ENCODE results near the gene A1BG.

Gene A1BG

DNA sequence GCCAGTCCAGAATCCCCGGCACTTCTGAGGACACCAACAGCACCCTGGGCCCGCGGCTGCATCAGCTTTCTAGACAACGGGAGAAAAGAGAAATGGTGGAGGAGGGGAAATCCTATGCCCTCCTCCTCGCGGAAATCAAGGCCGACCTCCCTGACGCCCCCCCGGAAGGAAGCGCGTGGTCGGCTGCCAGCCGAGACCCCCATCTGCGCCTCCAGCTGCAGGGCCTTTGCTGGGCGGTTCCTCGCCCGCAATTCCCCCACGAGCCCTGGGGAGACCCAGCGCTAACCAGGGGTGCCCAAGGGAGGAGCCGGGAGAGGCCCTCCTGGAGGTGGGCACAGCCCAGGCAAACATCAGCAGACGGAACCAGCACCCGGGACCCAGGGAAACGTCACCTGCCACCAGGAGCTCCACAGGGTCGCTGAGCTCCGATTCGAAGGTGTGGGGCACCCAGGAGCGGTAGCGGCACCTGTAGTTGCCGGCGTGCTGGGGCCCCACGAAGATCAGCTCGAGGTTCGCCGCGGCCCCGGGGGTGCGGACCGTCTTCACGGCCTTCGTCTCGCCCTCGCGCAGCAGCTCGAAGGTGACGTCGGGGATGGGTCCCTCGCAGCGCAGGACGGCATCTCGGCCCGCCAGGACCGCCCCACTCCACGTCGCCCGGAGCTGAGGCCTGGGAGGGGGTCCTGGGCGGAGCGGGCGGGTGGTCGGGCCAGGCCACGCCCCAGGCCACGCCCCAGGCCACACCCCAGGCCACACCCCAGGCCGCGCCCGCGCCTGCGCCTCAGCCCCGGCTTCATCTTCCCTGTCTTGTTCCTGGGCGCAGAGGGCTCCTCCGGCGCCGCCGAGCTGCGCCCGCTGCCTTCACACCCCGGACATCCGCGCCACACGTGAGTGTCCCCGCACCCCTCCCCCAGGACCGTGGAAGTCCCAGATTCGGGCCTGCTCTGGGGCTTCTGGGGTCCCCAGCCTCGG is 6.0 kb downstream of the A1BG start:
- DNase-seq (peak; percentile 75), ATAC-seq (replicated peaks) (peak; percentile 91 to 95)
- no peaks in the 10 kb centered on the region for H3K27me3 Mint-ChIP-seq
- H3K4me3 Mint-ChIP-seq: peak overlapping the region; percentile 91 to 99
- no peaks in the 10 kb centered on the region for H3K9me3 Mint-ChIP-seq
- peaks cover 34 to 35% of the 10 kb centered on the region in 2 donors for H3K36me3 Mint-ChIP-seq
- peak overlapping the region; percentile 96 for H3K27ac Mint-ChIP-seq
- H3K4me1 Mint-ChIP-seq: peaks cover 19 to 43% of the 10 kb centered on the region in 2 donors

DNA sequence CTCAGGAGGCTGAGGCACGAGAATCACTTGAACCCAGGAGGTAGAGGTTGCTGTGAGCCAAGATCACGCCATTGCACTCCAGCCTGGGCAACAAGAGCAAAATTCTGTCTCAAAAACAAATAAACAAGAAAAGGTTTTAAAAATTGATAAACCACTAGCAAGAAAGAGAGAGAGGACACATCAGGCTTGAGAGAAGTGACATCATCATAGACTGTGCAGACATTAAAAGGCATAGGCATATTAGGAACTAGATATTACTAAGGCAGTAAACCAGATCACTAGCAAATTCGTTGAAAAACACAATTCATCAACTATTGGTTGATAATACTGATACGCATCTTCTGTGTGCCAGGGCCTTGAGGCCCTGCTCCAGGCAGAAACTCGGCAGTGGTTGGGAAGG is 7.7 kb downstream of the A1BG start:
- ATAC-seq (replicated peaks) (no peak), DNase-seq (no peak)
- peaks cover 20 to 28% of the 10 kb centered on the region in 2 donors for H3K4me1 Mint-ChIP-seq
- H3K27ac Mint-ChIP-seq: no peak overlapping the region
- peak overlapping the region; percentile 91 to 99 for H3K4me3 Mint-ChIP-seq
- peaks cover 30 to 35% of the 10 kb centered on the region in 2 donors for H3K36me3 Mint-ChIP-seq
- H3K9me3 Mint-ChIP-seq: no peaks in the 10 kb centered on the region
- H3K27me3 Mint-ChIP-seq: no peaks in the 10 kb centered on the region

DNA sequence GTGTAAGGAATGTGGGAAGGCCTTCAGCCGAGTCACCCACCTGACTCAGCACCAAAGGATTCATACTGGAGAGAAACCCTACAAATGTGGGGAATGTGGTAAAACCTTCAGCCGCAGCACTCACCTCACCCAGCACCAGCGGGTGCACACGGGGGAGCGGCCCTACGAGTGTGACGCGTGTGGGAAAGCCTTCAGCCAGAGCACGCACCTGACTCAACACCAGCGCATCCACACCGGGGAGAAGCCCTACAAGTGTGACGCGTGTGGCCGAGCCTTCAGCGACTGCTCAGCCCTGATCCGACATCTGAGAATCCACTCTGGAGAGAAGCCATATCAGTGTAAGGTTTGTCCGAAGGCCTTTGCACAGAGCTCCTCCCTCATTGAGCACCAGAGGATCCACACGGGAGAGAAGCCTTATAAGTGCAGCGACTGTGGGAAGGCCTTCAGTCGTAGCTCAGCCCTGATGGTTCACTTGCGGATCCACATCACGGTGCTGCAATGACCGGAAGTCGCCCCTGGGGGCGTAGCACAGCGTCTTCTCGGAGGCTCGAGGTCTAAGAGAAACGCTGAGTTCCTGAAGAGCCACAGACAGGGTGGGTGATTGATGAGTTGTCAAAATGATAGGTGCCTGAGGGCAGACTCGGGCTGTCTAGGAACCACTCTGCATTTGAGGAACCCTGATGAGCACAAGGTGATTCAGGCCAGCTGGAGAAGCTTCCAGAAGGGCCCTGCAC is 14.3 kb downstream of the A1BG start:
- DNase-seq (no peak), ATAC-seq (replicated peaks) (no peak)
- Mint-ChIP-seq H3K27ac (no peak overlapping the region), H3K4me3 (no peak overlapping the region), H3K27me3 (no peaks in the 10 kb centered on the region), H3K9me3 (peaks cover 0 to 3% of the 10 kb centered on the region in 2 donors), H3K36me3 (peaks cover 53 to 74% of the 10 kb centered on the region in 2 donors), H3K4me1 (peaks cover 7 to 9% of the 10 kb centered on the region in 2 donors)

DNA sequence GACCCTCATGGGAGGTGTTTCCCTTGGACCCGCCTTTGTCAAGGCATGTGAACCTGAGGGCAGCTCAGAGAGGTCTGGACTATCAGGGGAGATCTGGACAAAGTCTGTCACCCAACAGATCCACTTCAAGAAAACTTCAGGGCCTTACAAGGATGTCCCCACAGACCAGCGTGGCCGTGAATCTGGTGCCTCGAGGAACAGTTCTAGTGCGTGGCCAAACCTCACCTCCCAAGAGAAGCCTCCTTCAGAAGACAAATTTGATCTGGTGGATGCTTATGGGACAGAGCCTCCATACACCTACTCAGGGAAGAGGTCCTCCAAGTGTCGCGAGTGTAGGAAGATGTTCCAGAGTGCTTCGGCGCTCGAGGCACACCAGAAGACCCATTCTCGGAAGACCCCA is 15.0 kb downstream of the A1BG start:
- H3K27ac Mint-ChIP-seq: no peak overlapping the region
- H3K36me3 Mint-ChIP-seq: peaks cover 50 to 72% of the 10 kb centered on the region in 2 donors
- H3K27me3 Mint-ChIP-seq: no peaks in the 10 kb centered on the region
- no peak for DNase-seq
- H3K4me1 Mint-ChIP-seq: peaks cover 7 to 9% of the 10 kb centered on the region in 2 donors
- peaks cover 0 to 3% of the 10 kb centered on the region in 2 donors for H3K9me3 Mint-ChIP-seq
- ATAC-seq (replicated peaks): no peak
- no peak overlapping the region for H3K4me3 Mint-ChIP-seq

DNA sequence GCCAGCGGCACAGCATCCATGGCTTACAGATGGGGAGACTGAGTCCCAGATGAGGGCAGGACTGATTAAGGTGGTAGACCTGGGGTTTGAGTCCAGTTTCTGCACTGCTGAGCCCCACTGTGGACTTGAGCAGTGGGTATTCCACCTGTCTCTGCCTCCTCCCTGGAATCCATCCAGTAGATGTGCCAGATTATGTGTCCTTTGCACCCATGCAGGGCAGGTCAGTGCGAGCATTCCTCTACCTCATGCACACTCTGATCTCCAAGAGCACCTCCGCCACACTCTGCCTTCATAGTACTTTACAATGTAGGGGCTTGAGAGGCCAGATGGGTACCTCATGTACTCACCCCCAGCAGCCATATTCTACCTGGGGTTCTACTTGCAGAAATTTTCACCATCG is 16.5 kb downstream of the A1BG start:
- Mint-ChIP-seq H3K4me3 (no peak overlapping the region), H3K9me3 (peaks cover 0 to 3% of the 10 kb centered on the region in 2 donors), H3K27me3 (no peaks in the 10 kb centered on the region), H3K27ac (no peak overlapping the region), H3K4me1 (peaks cover 5 to 9% of the 10 kb centered on the region in 2 donors), H3K36me3 (peaks cover 43 to 64% of the 10 kb centered on the region in 2 donors)
- ATAC-seq (replicated peaks) (no peak), DNase-seq (no peak)

DNA sequence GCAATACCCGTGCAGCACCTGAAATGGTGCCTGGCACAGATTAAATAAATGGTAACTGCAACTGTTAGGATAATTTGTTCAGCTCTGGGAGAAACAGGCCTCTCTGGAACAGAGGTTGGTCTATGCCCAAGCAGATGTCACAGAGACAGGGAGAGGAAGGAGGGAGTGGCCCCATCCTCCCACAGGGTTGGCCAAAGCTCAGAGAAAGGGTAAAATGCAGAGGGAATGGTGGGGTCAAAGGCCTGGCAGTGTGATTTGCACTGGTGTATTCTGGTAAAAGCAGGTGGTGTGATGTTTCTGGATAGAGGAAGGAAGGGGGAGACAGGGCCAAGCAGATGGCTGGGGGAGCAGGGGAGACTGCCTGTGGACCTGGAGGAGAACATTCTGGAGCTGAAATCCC is 17.1 kb downstream of the A1BG start:
- DNase-seq (no peak), ATAC-seq (replicated peaks) (no peak)
- peaks cover 40 to 59% of the 10 kb centered on the region in 2 donors for H3K36me3 Mint-ChIP-seq
- H3K4me3 Mint-ChIP-seq: no peak overlapping the region
- peaks cover 4 to 9% of the 10 kb centered on the region in 2 donors for H3K4me1 Mint-ChIP-seq
- H3K27me3 Mint-ChIP-seq: no peaks in the 10 kb centered on the region
- H3K9me3 Mint-ChIP-seq: peaks cover 0 to 3% of the 10 kb centered on the region in 2 donors
- H3K27ac Mint-ChIP-seq: no peak overlapping the region

DNA sequence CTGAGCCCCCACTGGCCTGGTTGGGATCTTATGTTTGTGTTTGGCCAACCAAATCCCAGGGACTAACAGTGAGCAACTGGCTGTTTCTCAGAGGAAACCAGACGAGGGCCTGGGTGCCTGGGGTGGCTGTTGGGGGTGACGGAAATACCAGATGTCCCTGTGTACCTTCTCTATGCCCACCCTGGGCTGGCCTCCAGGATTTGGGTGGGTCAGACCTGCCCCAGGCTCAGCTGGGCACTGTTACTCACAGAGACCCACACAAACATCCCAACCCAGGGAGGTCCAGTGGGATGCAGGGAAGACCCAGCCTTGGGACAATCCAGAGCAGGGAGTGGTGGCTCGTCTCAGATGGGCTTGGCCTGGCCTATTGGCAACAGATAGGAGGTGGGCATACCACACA is 17.7 kb downstream of the A1BG start:
- DNase-seq: no peak
- H3K4me1 Mint-ChIP-seq: peaks cover 3 to 9% of the 10 kb centered on the region in 2 donors
- H3K9me3 Mint-ChIP-seq: peaks cover 0 to 3% of the 10 kb centered on the region in 2 donors
- no peak overlapping the region for H3K4me3 Mint-ChIP-seq
- no peaks in the 10 kb centered on the region for H3K27me3 Mint-ChIP-seq
- H3K36me3 Mint-ChIP-seq: peaks cover 39 to 53% of the 10 kb centered on the region in 2 donors
- no peak for ATAC-seq (replicated peaks)
- no peak overlapping the region for H3K27ac Mint-ChIP-seq

DNA sequence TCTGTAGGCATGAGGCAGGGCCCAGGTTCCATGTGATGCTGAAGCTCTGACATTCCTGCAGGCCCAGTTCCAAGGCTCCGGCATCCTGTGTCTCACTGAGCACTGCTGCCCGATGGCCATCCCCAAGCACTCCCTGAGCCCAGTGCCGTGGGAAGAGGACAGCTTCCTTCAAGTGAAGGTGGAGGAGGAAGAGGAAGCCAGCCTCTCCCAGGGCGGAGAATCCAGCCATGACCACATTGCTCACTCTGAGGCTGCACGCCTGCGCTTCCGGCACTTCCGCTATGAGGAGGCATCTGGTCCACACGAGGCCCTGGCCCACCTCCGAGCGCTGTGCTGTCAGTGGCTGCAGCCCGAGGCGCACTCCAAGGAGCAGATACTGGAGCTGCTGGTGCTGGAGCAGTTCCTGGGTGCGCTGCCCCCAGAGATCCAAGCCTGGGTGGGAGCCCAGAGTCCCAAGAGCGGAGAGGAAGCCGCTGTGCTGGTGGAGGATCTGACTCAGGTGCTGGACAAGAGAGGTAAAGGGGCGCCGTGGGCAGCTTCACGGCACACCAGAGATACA is 18.5 kb downstream of the A1BG start:
- H3K9me3 Mint-ChIP-seq: peaks cover 0 to 3% of the 10 kb centered on the region in 2 donors

DNA sequence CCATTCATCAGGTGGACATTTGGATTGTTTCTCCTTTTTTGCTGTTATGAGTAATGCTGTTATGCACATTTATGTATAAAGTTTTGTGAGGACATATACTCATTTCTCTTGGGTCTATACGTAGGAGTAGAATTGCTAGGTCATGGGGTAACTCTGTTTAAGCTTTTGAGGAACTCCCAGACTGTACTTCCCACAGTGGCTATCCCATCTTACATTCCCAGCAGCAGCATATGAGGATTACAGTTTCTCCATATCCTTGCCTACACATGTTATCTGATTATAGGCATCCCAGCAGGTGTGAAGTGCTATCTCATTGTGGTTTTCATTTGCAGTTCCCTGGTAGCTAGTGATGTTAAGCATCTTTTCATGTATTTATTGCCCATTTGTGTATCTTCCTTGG is 20.6 kb downstream of the A1BG start:
- Mint-ChIP-seq H3K4me1 (peaks cover 10 to 18% of the 10 kb centered on the region in 2 donors), H3K27me3 (no peaks in the 10 kb centered on the region), H3K27ac (no peak overlapping the region), H3K4me3 (no peak overlapping the region), H3K9me3 (no peaks in the 10 kb centered on the region), H3K36me3 (peaks cover 16 to 27% of the 10 kb centered on the region in 2 donors)
- DNase-seq (no peak), ATAC-seq (replicated peaks) (no peak)

More for the DNA sequence above, 18.5 kb downstream of the A1BG start:
- ATAC-seq (replicated peaks) (no peak), DNase-seq (no peak)
- H3K4me3 Mint-ChIP-seq: no peak overlapping the region
- H3K36me3 Mint-ChIP-seq: peaks cover 33 to 46% of the 10 kb centered on the region in 2 donors
- no peak overlapping the region for H3K27ac Mint-ChIP-seq
- H3K4me1 Mint-ChIP-seq: peaks cover 3 to 9% of the 10 kb centered on the region in 2 donors
- H3K27me3 Mint-ChIP-seq: no peaks in the 10 kb centered on the region

DNA sequence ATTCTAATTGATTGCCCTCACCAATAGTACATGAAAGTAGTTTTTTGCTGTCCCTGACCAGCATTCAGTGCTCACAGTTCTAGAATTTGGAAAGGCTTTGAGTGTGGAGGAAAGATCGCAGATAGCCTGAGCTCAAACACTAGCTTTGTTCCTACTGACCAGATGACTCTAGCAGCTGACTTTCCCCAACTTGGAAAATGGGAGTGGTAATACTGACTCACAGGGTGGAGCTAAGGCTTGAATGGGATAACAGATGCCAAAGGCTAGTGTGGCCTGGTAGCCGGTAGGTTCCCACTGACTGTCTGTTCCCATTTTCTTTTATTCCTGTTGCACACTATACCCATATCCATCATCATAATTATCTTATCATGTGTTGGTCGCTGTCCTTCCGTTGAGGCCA is 22.8 kb downstream of the A1BG start:
- no peaks in the 10 kb centered on the region for H3K27me3 Mint-ChIP-seq
- H3K4me1 Mint-ChIP-seq: peaks cover 6 to 13% of the 10 kb centered on the region in 2 donors
- H3K4me3 Mint-ChIP-seq: no peak overlapping the region
- H3K9me3 Mint-ChIP-seq: no peaks in the 10 kb centered on the region
- DNase-seq: no peak
- ATAC-seq (replicated peaks): no peak
- peak overlapping the region; percentile 6 for H3K27ac Mint-ChIP-seq
- peaks cover 9 to 14% of the 10 kb centered on the region in 2 donors for H3K36me3 Mint-ChIP-seq

DNA sequence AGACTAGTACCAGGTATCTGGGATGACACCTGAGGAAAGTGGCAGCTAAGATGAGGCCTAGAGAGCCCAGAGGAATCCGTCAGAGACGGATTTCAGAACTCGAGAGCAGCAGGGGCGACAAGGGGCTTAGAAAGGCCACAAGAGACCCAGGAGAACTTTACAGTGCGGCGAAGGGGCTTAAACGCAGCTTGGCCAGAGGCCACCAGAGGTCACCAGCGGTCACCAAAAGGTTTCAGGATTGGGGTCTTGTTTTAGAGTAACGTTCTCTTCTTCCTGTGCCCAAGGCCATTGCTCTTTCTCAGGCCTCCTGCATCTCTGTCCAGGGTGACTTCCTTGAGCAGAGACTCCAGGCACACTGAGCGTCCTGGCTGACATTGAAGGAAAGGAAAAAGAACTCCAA is 24.3 kb downstream of the A1BG start:
- ATAC-seq (replicated peaks) (no peak), DNase-seq (no peak)
- no peaks in the 10 kb centered on the region for H3K9me3 Mint-ChIP-seq
- H3K36me3 Mint-ChIP-seq: peaks cover 1 to 2% of the 10 kb centered on the region in 2 donors
- H3K4me1 Mint-ChIP-seq: peaks cover 6 to 9% of the 10 kb centered on the region in 2 donors
- no peak overlapping the region for H3K27ac Mint-ChIP-seq
- no peaks in the 10 kb centered on the region for H3K27me3 Mint-ChIP-seq
- no peak overlapping the region for H3K4me3 Mint-ChIP-seq

DNA sequence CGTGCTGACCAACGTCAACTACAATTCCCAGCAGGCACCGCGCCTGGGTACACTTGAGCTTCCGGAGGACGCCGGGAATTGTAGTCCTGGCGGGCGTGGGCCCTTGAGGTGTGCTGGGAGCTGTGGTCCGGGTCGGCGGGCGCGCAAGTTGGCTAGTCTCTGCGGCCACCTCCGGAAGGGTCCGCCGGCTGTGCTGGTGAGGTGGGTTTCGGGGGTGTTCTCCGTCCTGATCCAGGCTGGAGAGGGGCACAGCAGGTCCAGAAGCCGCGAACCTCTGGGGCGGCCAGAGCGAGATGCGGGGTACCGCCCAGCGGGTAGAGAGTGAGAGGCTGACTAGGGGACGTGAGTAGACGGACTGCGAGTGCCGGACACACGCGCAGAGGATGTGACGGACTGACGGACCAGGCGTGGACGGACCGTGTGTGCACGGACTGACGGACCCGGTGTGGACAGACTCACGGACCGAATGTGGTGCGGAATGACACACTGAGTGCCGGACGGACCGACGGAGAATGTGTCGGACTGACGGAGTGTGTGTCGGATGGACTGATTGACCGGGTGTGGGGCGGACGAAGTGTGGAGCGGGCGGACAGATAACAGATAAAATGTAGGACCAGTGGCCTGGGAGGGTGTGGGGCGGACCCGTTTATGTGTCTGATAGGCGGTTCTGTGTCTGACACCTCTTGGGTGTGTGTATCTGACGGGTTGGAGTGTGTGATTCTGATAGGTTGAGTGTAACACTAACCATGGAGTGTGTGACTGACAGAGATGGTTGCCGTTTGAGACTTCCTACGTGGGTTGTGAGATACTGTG is 26.2 kb downstream of the A1BG start, which contains the start of gene ZSCAN22:
Gene ZSCAN22 (plus strand): TSS at position 81 of the 813 bp plus-strand sequence. CDS start 7,809 bp downstream, outside the sequence.
- ATAC-seq (replicated peaks): peak; percentile 88 to 93
- Mint-ChIP-seq H3K27me3 (no peaks in the 10 kb centered on the region), H3K36me3 (peaks cover 8 to 11% of the 10 kb centered on the region in 2 donors), H3K27ac (no peak within 1 kb of the TSS), H3K4me1 (peaks cover 6 to 9% of the 10 kb centered on the region in 2 donors), H3K4me3 (no peak within 1 kb of the TSS), H3K9me3 (no peaks in the 10 kb centered on the region)
- peak; percentile 88 for DNase-seq

DNA sequence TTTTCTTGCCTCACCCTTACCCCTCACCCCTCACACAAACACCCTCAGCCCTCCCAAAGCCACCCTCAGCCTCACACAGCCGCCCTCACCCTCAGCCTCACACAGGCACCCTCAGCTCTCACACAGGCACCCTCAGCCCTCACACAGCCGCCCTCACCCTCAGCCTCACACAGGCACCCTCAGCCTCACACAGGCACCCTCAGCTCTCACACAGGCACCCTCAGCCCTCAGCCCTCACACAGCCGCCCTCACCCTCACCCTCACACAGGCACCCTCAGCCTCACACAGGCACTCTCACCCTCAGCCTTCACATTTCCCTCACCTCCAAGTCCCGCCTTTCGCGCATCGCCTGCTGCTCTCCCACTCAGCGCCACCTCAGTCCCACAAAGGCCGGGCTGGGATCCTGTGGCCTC is 26.8 kb downstream of the A1BG start:
- peaks cover 6 to 9% of the 10 kb centered on the region in 2 donors for H3K4me1 Mint-ChIP-seq
- H3K27ac Mint-ChIP-seq: no peak overlapping the region

More for the DNA sequence above, 26.8 kb downstream of the A1BG start:
- peak; percentile 33 to 43 for ATAC-seq (replicated peaks)
- no peak for DNase-seq
- no peaks in the 10 kb centered on the region for H3K9me3 Mint-ChIP-seq
- H3K27me3 Mint-ChIP-seq: no peaks in the 10 kb centered on the region
- H3K4me3 Mint-ChIP-seq: no peak overlapping the region
- peaks cover 8 to 13% of the 10 kb centered on the region in 2 donors for H3K36me3 Mint-ChIP-seq

Data from stimulated activated naive B cell treated with anti-CD40 and anti-IgM and Interleukin-4, amounts not matched to agents 10 μg/mL and 1 μg/mL and 100 μg/mL, for 72 hours (primary cell).